ENCODE data around the gene MYO1G. TPM values are rescaled to one million over a fixed set of nuclear protein-coding genes. Genes with fewer than 3 reads are reported as not detected.

The MYO1G gene
- total and polyA plus RNA-seq, 4 donors, result 0.56 to 3.9 (median 2.1) TPM

DNA sequence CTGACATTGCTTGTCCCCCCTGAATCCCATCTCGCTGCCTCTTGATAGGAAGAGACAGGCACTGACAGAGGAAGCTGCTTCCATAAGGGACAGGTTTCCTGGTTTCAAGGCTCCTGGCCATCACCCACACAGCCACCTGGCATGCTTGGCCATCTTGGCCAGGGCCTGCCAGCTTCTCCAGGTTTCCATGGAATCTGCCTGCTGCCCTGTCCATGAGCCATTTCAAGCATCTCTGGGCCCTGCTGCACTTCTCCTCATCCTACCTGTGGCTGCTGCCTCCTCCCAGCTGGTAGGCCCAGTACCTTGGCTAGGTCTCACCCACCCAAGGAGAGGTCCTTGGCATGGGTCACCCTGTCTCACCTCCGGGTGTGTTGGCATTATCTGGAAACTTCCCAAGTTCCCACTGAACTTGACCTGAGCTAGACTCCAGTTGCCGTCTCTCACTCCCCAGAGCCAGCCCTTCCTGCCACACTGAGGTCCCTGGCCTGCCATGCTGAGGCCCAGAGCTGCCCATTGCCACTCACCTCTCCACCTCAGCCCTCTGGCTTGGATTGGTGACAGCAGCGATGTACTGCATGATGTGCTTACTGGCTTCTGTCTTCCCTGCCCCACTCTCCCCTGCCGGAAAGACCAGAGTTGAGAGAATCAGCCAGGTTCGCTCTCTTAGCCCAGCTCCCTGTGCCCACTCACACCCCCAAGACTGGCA, 2.6 kb downstream of the MYO1G start:
- no peaks in the 10 kb centered on the region for H3K4me1 ChIP-seq (ENCODE audit: control insufficient read depth in 4 of 4, insufficient read depth in 4 of 4, low read length in 3 of 4)
- H3K9ac ChIP-seq (ENCODE audit: low read depth in 1 of 2, low read length in 2 of 2), result no peak overlapping the region
- no peaks in the 10 kb centered on the region for H3K9me3 ChIP-seq (ENCODE audit: control insufficient read depth in 4 of 4, low read length in 3 of 4)
- TF ChIP-seq EGR1 (IDR thresholded peaks at IDR 0.05; ENCODE audit: low read depth in 2 of 2) (no peak), SP1 (IDR thresholded peaks at IDR 0.05) (no peak), RAD21 (IDR thresholded peaks at IDR 0.05) (no peak), YY1 (IDR thresholded peaks at IDR 0.05) (no peak), FOXA1 (IDR thresholded peaks at IDR 0.05) (no peak), TAF1 (conservative IDR thresholded peaks at IDR 0.05) (no peak), JUND (IDR thresholded peaks at IDR 0.05) (no peak), NR2F2 (IDR thresholded peaks at IDR 0.05) (no peak), HNF4A (conservative IDR thresholded peaks at IDR 0.05) (no peak), GABPA (IDR thresholded peaks at IDR 0.05 in 1 of 2, conservative IDR thresholded peaks at IDR 0.05 in 1 of 2) (no peak), FOXA2 (IDR thresholded peaks at IDR 0.05) (no peak)
- TF ChIP-seq, protein P1, sequence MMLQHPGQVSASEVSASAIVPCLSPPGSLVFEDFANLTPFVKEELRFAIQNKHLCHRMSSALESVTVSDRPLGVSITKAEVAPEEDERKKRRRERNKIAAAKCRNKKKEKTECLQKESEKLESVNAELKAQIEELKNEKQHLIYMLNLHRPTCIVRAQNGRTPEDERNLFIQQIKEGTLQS (IDR thresholded peaks at IDR 0.05), result no peak
- TF ChIP-seq, protein P2, sequence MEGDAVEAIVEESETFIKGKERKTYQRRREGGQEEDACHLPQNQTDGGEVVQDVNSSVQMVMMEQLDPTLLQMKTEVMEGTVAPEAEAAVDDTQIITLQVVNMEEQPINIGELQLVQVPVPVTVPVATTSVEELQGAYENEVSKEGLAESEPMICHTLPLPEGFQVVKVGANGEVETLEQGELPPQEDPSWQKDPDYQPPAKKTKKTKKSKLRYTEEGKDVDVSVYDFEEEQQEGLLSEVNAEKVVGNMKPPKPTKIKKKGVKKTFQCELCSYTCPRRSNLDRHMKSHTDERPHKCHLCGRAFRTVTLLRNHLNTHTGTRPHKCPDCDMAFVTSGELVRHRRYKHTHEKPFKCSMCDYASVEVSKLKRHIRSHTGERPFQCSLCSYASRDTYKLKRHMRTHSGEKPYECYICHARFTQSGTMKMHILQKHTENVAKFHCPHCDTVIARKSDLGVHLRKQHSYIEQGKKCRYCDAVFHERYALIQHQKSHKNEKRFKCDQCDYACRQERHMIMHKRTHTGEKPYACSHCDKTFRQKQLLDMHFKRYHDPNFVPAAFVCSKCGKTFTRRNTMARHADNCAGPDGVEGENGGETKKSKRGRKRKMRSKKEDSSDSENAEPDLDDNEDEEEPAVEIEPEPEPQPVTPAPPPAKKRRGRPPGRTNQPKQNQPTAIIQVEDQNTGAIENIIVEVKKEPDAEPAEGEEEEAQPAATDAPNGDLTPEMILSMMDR (IDR thresholded peaks at IDR 0.05; ENCODE audit: low read depth, low read length, missing input control), result no peak
- TF ChIP-seq, protein P3, sequence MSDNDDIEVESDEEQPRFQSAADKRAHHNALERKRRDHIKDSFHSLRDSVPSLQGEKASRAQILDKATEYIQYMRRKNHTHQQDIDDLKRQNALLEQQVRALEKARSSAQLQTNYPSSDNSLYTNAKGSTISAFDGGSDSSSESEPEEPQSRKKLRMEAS (IDR thresholded peaks at IDR 0.05), result no peak
- no peak overlapping the region for H3K4me3 ChIP-seq (ENCODE audit: low read depth in 1 of 3, low read length in 3 of 3)
- no peak overlapping the region for H3K27ac ChIP-seq (ENCODE audit: low read depth in 1 of 2, low read length in 2 of 2)
- peaks cover 0 to 4% (median 0%) of the 10 kb centered on the region in 4 donors for H3K36me3 ChIP-seq (ENCODE audit: control insufficient read depth in 4 of 4, insufficient read depth in 3 of 4, low read depth in 1 of 4, low read length in 3 of 4)
- WGBS, result 94% methylated on average over 6 of the region's 6 CpGs
- H3K27me3 ChIP-seq (ENCODE audit: control insufficient read depth in 4 of 4, insufficient read depth in 4 of 4, low read length in 3 of 4), result no peaks in the 10 kb centered on the region
- DNase-seq (ENCODE audit: low spot score), result no peak

DNA sequence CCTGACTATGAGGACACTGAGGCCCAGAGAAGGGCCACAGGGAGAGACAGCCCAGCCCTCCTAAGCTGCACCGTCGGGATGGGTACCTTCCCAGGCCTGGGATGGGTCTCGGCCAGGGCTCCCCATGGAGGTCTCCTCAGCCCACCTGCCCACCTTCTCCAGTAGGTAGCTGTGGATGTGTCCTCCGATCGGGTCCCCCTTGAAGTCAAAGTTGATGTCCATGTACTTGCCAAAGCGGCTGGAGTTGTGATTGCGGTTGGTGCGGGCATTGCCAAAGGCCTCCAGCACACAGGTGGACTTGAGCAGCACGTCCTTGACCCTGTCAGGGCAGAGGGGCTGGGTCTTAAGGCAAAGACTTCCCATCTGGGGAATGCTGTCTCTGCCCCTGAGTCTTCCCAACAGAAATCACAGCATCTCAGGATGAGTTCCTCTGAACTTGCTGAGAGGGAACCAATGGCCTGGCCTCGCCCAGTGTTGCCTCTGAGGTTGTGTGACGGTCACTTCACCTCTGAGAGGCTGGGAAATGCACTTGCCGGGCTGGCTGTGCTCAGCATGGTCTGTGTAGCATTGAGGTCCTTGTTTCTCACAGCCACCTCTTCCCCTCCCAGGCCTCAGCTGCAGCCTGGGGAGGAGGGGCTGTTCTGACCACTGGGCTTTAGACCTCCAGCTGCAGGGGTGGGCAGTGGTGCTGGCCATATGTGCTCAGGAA, 3.3 kb downstream of the MYO1G start:
- H3K4me1 ChIP-seq (ENCODE audit: control insufficient read depth in 4 of 4, insufficient read depth in 4 of 4, low read length in 3 of 4), result no peaks in the 10 kb centered on the region
- no peaks in the 10 kb centered on the region for H3K36me3 ChIP-seq (ENCODE audit: control insufficient read depth in 4 of 4, insufficient read depth in 3 of 4, low read depth in 1 of 4, low read length in 3 of 4)
- no peaks in the 10 kb centered on the region for H3K27me3 ChIP-seq (ENCODE audit: control insufficient read depth in 4 of 4, insufficient read depth in 4 of 4, low read length in 3 of 4)
- H3K9me3 ChIP-seq (ENCODE audit: control insufficient read depth in 4 of 4, low read length in 3 of 4), result no peaks in the 10 kb centered on the region
- no peak overlapping the region for H3K4me3 ChIP-seq (ENCODE audit: low read depth in 1 of 3, low read length in 3 of 3)
- 94% methylated on average over 12 of the region's 12 CpGs for WGBS
- DNase-seq (ENCODE audit: low spot score), result no peak
- H3K9ac ChIP-seq (ENCODE audit: low read depth in 1 of 2, low read length in 2 of 2), result no peak overlapping the region
- TF ChIP-seq, protein P4, sequence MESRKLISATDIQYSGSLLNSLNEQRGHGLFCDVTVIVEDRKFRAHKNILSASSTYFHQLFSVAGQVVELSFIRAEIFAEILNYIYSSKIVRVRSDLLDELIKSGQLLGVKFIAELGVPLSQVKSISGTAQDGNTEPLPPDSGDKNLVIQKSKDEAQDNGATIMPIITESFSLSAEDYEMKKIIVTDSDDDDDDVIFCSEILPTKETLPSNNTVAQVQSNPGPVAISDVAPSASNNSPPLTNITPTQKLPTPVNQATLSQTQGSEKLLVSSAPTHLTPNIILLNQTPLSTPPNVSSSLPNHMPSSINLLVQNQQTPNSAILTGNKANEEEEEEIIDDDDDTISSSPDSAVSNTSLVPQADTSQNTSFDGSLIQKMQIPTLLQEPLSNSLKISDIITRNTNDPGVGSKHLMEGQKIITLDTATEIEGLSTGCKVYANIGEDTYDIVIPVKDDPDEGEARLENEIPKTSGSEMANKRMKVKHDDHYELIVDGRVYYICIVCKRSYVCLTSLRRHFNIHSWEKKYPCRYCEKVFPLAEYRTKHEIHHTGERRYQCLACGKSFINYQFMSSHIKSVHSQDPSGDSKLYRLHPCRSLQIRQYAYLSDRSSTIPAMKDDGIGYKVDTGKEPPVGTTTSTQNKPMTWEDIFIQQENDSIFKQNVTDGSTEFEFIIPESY (IDR thresholded peaks at IDR 0.05), result no peak
- TF ChIP-seq HNF4A (conservative IDR thresholded peaks at IDR 0.05) (no peak), NR2F2 (IDR thresholded peaks at IDR 0.05) (no peak), TAF1 (conservative IDR thresholded peaks at IDR 0.05) (no peak), EGR1 (IDR thresholded peaks at IDR 0.05; ENCODE audit: low read depth in 2 of 2) (no peak)
- H3K27ac ChIP-seq (ENCODE audit: low read depth in 1 of 2, low read length in 2 of 2), result no peak overlapping the region

All from liver (tissue), 9 donors.